ENCODE measurements around the gene PRPF6. TPM values are rescaled to one million over a fixed set of nuclear protein-coding genes. Genes with fewer than 3 reads are reported as not detected.

PRPF6 gene
- total RNA-seq, 4 donors from 2014 or later, result 44.3 to 80.3 (median 57.2) TPM

GRCh38 chr20:63969838-63970713 lies 10.9 kb upstream of the PRPF6 start, which contains the start of gene ZNF512B:
Gene ZNF512B (minus strand): TSS chr20:63969930. CDS start chr20:63967950, 1,980 bp downstream.
- TF ChIP-seq CTCF (IDR thresholded peaks at IDR 0.05; ENCODE audit: low read depth), result no peak

- TF ChIP-seq CTCF (IDR thresholded peaks at IDR 0.05; ENCODE audit: low read depth), result no peak
Measured at GRCh38 chr20:63970714-63971431, 10.1 kb upstream of the PRPF6 start.

GRCh38 chr20:63972312-63973159 lies 8.4 kb upstream of the PRPF6 start:
- TF ChIP-seq CTCF (IDR thresholded peaks at IDR 0.05; ENCODE audit: low read depth), result no peak

- TF ChIP-seq CTCF (IDR thresholded peaks at IDR 0.05; ENCODE audit: low read depth), result no peak
Measured at GRCh38 chr20:63973160-63973479, 7.8 kb upstream of the PRPF6 start.

GRCh38 chr20:63973636-63974401 lies 7.1 kb upstream of the PRPF6 start:
- no peak for TF ChIP-seq CTCF (IDR thresholded peaks at IDR 0.05; ENCODE audit: low read depth)

- no peak for TF ChIP-seq CTCF (IDR thresholded peaks at IDR 0.05; ENCODE audit: low read depth)
Measured at GRCh38 chr20:63974402-63975200, 6.3 kb upstream of the PRPF6 start.
